ENCODE measurements around the gene RELA. TPM values are rescaled to one million over a fixed set of nuclear protein-coding genes. Genes with fewer than 3 reads are reported as not detected.

The RELA gene
- total RNA-seq, 1 experiment from 2014 or later, result 99.3 TPM

GRCh38 chr11:65611028-65611757 is 51.5 kb downstream of the RELA start:
- TF ChIP-seq CTCF (conservative IDR thresholded peaks at IDR 0.05; ENCODE audit: low read depth, low read length) (no peak), EZH2 (IDR thresholded peaks at IDR 0.05; ENCODE audit: borderline replicate concordance, low read depth, low read length, poor library complexity, severe bottlenecking) (no peak)
- peak overlapping the region; percentile 90 for H3K27ac ChIP-seq (ENCODE audit: low read depth, low read length, poor library complexity, severe bottlenecking)
- H3K4me3 ChIP-seq (ENCODE audit: low read depth, low read length, poor library complexity, severe bottlenecking), result peak overlapping the region; percentile 92
- ChIA-PET POLR2A (ENCODE audit: low non-redundant PET) (no interaction called here), CTCF (no interaction called here)
- intact Hi-C loops (cut with micrococcal nuclease; ENCODE audit: unreplicated experiment), result no loop called here
- H3K36me3 ChIP-seq (ENCODE audit: insufficient read depth, low read length, poor library complexity, severe bottlenecking), result peaks cover 3% of the 10 kb centered on the region
- BruUV-seq (replicated peaks), result no TSS peak
- H3K27me3 ChIP-seq (replicated peaks; ENCODE audit: insufficient read depth, low read depth, low read length, poor library complexity), result no peaks in the 10 kb centered on the region
- no peaks in the 10 kb centered on the region for H3K9me3 ChIP-seq (ENCODE audit: low read depth, low read length, poor library complexity, severe bottlenecking)
- peak; percentile 36 for DNase-seq (ENCODE audit: low spot score)
- peaks cover 28% of the 10 kb centered on the region for H3K4me1 ChIP-seq (ENCODE audit: insufficient read depth, low read length, poor library complexity, severe bottlenecking)

- Histone ChIP-seq H3K4me3 (ENCODE audit: low read depth, low read length, poor library complexity, severe bottlenecking) (no peak overlapping the region), H3K4me1 (ENCODE audit: insufficient read depth, low read length, poor library complexity, severe bottlenecking) (peaks cover 28% of the 10 kb centered on the region), H3K9me3 (ENCODE audit: low read depth, low read length, poor library complexity, severe bottlenecking) (no peaks in the 10 kb centered on the region), H3K36me3 (ENCODE audit: insufficient read depth, low read length, poor library complexity, severe bottlenecking) (peaks cover 10% of the 10 kb centered on the region), H3K27me3 (replicated peaks; ENCODE audit: insufficient read depth, low read depth, low read length, poor library complexity) (no peaks in the 10 kb centered on the region), H3K27ac (ENCODE audit: low read depth, low read length, poor library complexity, severe bottlenecking) (peak overlapping the region; percentile 90)
- BruUV-seq (replicated peaks), result no TSS peak
- CTCF ChIA-PET, result no interaction called here
- POLR2A ChIA-PET (ENCODE audit: low non-redundant PET), result no interaction called here
- TF ChIP-seq CTCF (conservative IDR thresholded peaks at IDR 0.05; ENCODE audit: low read depth, low read length) (no peak), EZH2 (IDR thresholded peaks at IDR 0.05; ENCODE audit: borderline replicate concordance, low read depth, low read length, poor library complexity, severe bottlenecking) (no peak)
- no peak for DNase-seq (ENCODE audit: low spot score)
- intact Hi-C loops (cut with micrococcal nuclease; ENCODE audit: unreplicated experiment), result no loop called here
These were observed 52.3 kb downstream of the RELA start for GRCh38 chr11:65610404-65610803.

- ChIA-PET POLR2A (ENCODE audit: low non-redundant PET) (no interaction called here), CTCF (no interaction called here)
- H3K4me1 ChIP-seq (ENCODE audit: insufficient read depth, low read length, poor library complexity, severe bottlenecking), result peaks cover 28% of the 10 kb centered on the region
- H3K4me3 ChIP-seq (ENCODE audit: low read depth, low read length, poor library complexity, severe bottlenecking), result no peak overlapping the region
- intact Hi-C loops (cut with micrococcal nuclease; ENCODE audit: unreplicated experiment), result loop anchor here (5.0 kb wide), 1 partner anchor 37 kb away; the partner anchor contains the start of genes FAM89B and ZNRD2
- TF ChIP-seq CTCF (conservative IDR thresholded peaks at IDR 0.05; ENCODE audit: low read depth, low read length), result no peak
- no peak for TF ChIP-seq EZH2 (IDR thresholded peaks at IDR 0.05; ENCODE audit: borderline replicate concordance, low read depth, low read length, poor library complexity, severe bottlenecking)
- H3K27ac ChIP-seq (ENCODE audit: low read depth, low read length, poor library complexity, severe bottlenecking), result no peak overlapping the region
- H3K36me3 ChIP-seq (ENCODE audit: insufficient read depth, low read length, poor library complexity, severe bottlenecking), result peaks cover 17% of the 10 kb centered on the region
- no peaks in the 10 kb centered on the region for H3K9me3 ChIP-seq (ENCODE audit: low read depth, low read length, poor library complexity, severe bottlenecking)
- DNase-seq (ENCODE audit: low spot score), result no peak
- H3K27me3 ChIP-seq (replicated peaks; ENCODE audit: insufficient read depth, low read depth, low read length, poor library complexity), result no peaks in the 10 kb centered on the region
- BruUV-seq (replicated peaks), result no TSS peak
These were observed 53.1 kb downstream of the RELA start for GRCh38 chr11:65609665-65610064.
